ENCODE data around the gene TCF4.

TCF4 gene

GRCh38 chr18:55489034-55489986 is 98.7 kb downstream of the TCF4 start:
- Histone ChIP-seq H3K4me3 (replicated peaks; ENCODE audit: insufficient read depth, low read length) (no peak overlapping the region), H3K27ac (replicated peaks) (no peak overlapping the region), H3K27me3 (ENCODE audit: insufficient read depth, poor library complexity, severe bottlenecking) (no peaks in the 10 kb centered on the region)
- no peak for TF ChIP-seq REST (IDR thresholded peaks at IDR 0.05; ENCODE audit: insufficient replicate concordance, low read depth)
- TF ChIP-seq SPI1 (IDR thresholded peaks at IDR 0.05; ENCODE audit: borderline replicate concordance, low read depth) = no peak
- TF ChIP-seq POLR2AphosphoS5 (IDR thresholded peaks at IDR 0.05; ENCODE audit: low read depth) = no peak
- TF ChIP-seq CTCF (IDR thresholded peaks at IDR 0.05; ENCODE audit: insufficient read depth, low read length) = no peak
- TF ChIP-seq GABPA (IDR thresholded peaks at IDR 0.05; ENCODE audit: low read depth) = no peak
- no peak for DNase-seq (ENCODE audit: low read depth in 1 of 2, low spot score in 1 of 2)

GRCh38 chr18:55488473-55488872 is 99.5 kb downstream of the TCF4 start:
- TF ChIP-seq CTCF (IDR thresholded peaks at IDR 0.05; ENCODE audit: insufficient read depth, low read length) = no peak
- no peak for TF ChIP-seq POLR2AphosphoS5 (IDR thresholded peaks at IDR 0.05; ENCODE audit: low read depth)
- no peak for TF ChIP-seq GABPA (IDR thresholded peaks at IDR 0.05; ENCODE audit: low read depth)
- TF ChIP-seq REST (IDR thresholded peaks at IDR 0.05; ENCODE audit: insufficient replicate concordance, low read depth) = no peak
- no peak for TF ChIP-seq SPI1 (IDR thresholded peaks at IDR 0.05; ENCODE audit: borderline replicate concordance, low read depth)
- H3K27ac ChIP-seq (replicated peaks) = no peak overlapping the region
- no peak for DNase-seq (ENCODE audit: low read depth in 1 of 2, low spot score in 1 of 2)
- H3K4me3 ChIP-seq (replicated peaks; ENCODE audit: insufficient read depth, low read length) = no peak overlapping the region
- no peaks in the 10 kb centered on the region for H3K27me3 ChIP-seq (ENCODE audit: insufficient read depth, poor library complexity, severe bottlenecking)

GRCh38 chr18:55487997-55488396 is 100.0 kb downstream of the TCF4 start:
- no peak for DNase-seq (ENCODE audit: low read depth in 1 of 2, low spot score in 1 of 2)
- no peaks in the 10 kb centered on the region for H3K27me3 ChIP-seq (ENCODE audit: insufficient read depth, poor library complexity, severe bottlenecking)
- H3K27ac ChIP-seq (replicated peaks) = no peak overlapping the region
- no peak overlapping the region for H3K4me3 ChIP-seq (replicated peaks; ENCODE audit: insufficient read depth, low read length)
- TF ChIP-seq GABPA (IDR thresholded peaks at IDR 0.05; ENCODE audit: low read depth) (no peak), POLR2AphosphoS5 (IDR thresholded peaks at IDR 0.05; ENCODE audit: low read depth) (no peak), REST (IDR thresholded peaks at IDR 0.05; ENCODE audit: insufficient replicate concordance, low read depth) (no peak), SPI1 (IDR thresholded peaks at IDR 0.05; ENCODE audit: borderline replicate concordance, low read depth) (no peak), CTCF (IDR thresholded peaks at IDR 0.05; ENCODE audit: insufficient read depth, low read length) (no peak)

Data from HL-60 (cell line).